SK-N-SH (cell line): Measurements from ENCODE around the gene SDK1. TPM values are rescaled to one million over a fixed set of nuclear protein-coding genes. Genes with fewer than 3 reads are reported as not detected.

Source experiments
- CTCF ChIA-PET: fragments of 300-600, 350-600 bp; formaldehyde crosslinking; extraction: SDS; loops from one replicate; lab custom pipeline; 2021; lab: Yijun Ruan, JAX
- POLR2A ChIA-PET: fragments of 350-600 bp; sonication (Branson Sonifier 250); formaldehyde crosslinking; extraction: SDS; loops from one replicate; lab custom pipeline; 2020; ENCODE audit warnings: antibody characterized with exemption, inconsistent platforms; lab: Yijun Ruan, JAX
- DNase-seq: peaks from one replicate; pipeline ENCODE4 v3.0.0; 2012
- H2AFZ ChIP-seq: fragments of 200-600 bp; sonication (generic); 2 replicates; pipeline ENCODE4 v1.8.1; 2016; ENCODE audit warnings: antibody characterized with exemption, mild to moderate bottlenecking, low read depth
- H3F3A ChIP-seq: fragments of 200-600 bp; sonication (generic); replicated peaks from 2 replicates; pipeline ENCODE3; 2016; ENCODE audit warnings: antibody characterized with exemption, mild to moderate bottlenecking; ENCODE audit not compliant: insufficient read depth
- H3K27ac ChIP-seq, 2 experiments: fragments of 200-500 bp in 1 of 2; fragments of 200-600 bp in 1 of 2; sonication (Bioruptor generic) in 1 of 2; sonication (generic), shearing (Covaris generic) in 1 of 2; 2 replicates each; pipeline versions ENCODE4 v1.5.1 to v1.6.1; 2014 to 2016; ENCODE audit warnings: low read depth in 2 of 2, inconsistent platforms in 1 of 2, low read length in 1 of 2, mild to moderate bottlenecking in 1 of 2, mixed read lengths in 1 of 2
- H3K27me3 ChIP-seq: fragments of 200-600 bp; sonication (generic), shearing (Covaris generic); 2 replicates; pipeline ENCODE4 v1.6.1; 2016; ENCODE audit warnings: mixed run types; ENCODE audit not compliant: insufficient read depth
- H3K36me3 ChIP-seq, 2 experiments: fragments of 200-500 bp in 1 of 2; fragments of 200-600 bp in 1 of 2; sonication (Bioruptor generic) in 1 of 2; sonication (generic) in 1 of 2; replicated peaks in 1 of 2; 2 replicates each; pipeline versions ENCODE3 to v1.5.1; 2014 to 2016; ENCODE audit warnings: low read length in 1 of 2, mild to moderate bottlenecking in 1 of 2; ENCODE audit not compliant: insufficient read depth in 2 of 2, control insufficient read depth in 1 of 2
- H3K4me1 ChIP-seq, 2 experiments: fragments of 200-500 bp in 1 of 2; fragments of 200-600 bp in 1 of 2; sonication (Bioruptor generic) in 1 of 2; sonication (generic), shearing (Covaris generic) in 1 of 2; 2 replicates each; pipeline versions ENCODE4 v1.5.1 to v1.6.1; 2014 to 2016; ENCODE audit warnings: low read depth in 1 of 2, low read length in 1 of 2, mixed run types in 1 of 2; ENCODE audit not compliant: insufficient read depth in 2 of 2, control insufficient read depth in 1 of 2
- H3K4me2 ChIP-seq: fragments of 200-600 bp; sonication (generic), shearing (Covaris generic); 2 replicates; pipeline ENCODE4 v1.6.1; 2017; ENCODE audit warnings: mixed run types
- H3K4me3 ChIP-seq, 2 experiments: fragments of 200-500 bp in 1 of 2; fragments of 200-600 bp in 1 of 2; sonication (Bioruptor generic) in 1 of 2; sonication (generic), shearing (Covaris generic) in 1 of 2; 2 replicates each; pipeline versions ENCODE4 v1.5.1 to v1.8.1; 2014 to 2016; ENCODE audit warnings: low read depth in 2 of 2, inconsistent platforms in 1 of 2, low read length in 1 of 2, mild to moderate bottlenecking in 1 of 2, mixed read lengths in 1 of 2, moderate library complexity in 1 of 2
- H3K79me2 ChIP-seq: fragments of 200-600 bp; sonication (generic); 2 replicates; pipeline ENCODE4 v1.8.1; 2017; ENCODE audit warnings: mild to moderate bottlenecking; ENCODE audit not compliant: insufficient read depth
- H3K9ac ChIP-seq: fragments of 200-600 bp; sonication (generic); 2 replicates; pipeline ENCODE4 v1.6.1; 2017; ENCODE audit warnings: mixed run types
- H3K9me2 ChIP-seq: fragments of 200-600 bp; sonication (generic); 2 replicates; pipeline ENCODE4 v1.6.1; 2017; ENCODE audit warnings: mixed run types
- H3K9me3 ChIP-seq: fragments of 200-600 bp; sonication (generic); 2 replicates; pipeline ENCODE4 v1.6.1; 2017; ENCODE audit warnings: mixed run types, mild to moderate bottlenecking, moderate library complexity
- H4K20me1 ChIP-seq: fragments of 200-600 bp; sonication (generic); 2 replicates; pipeline ENCODE4 v1.6.1; 2017; ENCODE audit warnings: mild to moderate bottlenecking, mixed run types; ENCODE audit not compliant: insufficient read depth
- ELF1 ChIP-seq: IDR thresholded peaks from 2 replicates; pipeline ENCODE4 v1.4.0; 2012
- FOXM1 ChIP-seq: IDR thresholded peaks from 2 replicates; pipeline ENCODE4 v1.4.0; 2012; ENCODE audit warnings: low read depth, mild to moderate bottlenecking
- GABPA ChIP-seq: IDR thresholded peaks from 2 replicates; pipeline ENCODE4 v1.4.0; 2012; ENCODE audit warnings: low read depth, mild to moderate bottlenecking
- GATA2 ChIP-seq: sonication (generic); formaldehyde crosslinking; IDR thresholded peaks from 2 replicates; pipeline ENCODE4 v1.5.0; 2020; ENCODE audit warnings: mild to moderate bottlenecking, missing genetic modification reagents
- NRF1 ChIP-seq: IDR thresholded peaks from 2 replicates; pipeline ENCODE4 v1.6.1; 2012; ENCODE audit warnings: low read depth, mild to moderate bottlenecking, low read length
- POLR2AphosphoS5 ChIP-seq: IDR thresholded peaks from 2 replicates; pipeline ENCODE4 v1.6.1; 2012; ENCODE audit warnings: low read depth, low read length
- RAD21 ChIP-seq: IDR thresholded peaks from 2 replicates; pipeline ENCODE4 v1.6.1; 2012; ENCODE audit warnings: mild to moderate bottlenecking, low read length
- RCOR1 ChIP-seq: fragments of 150-350 bp; IDR thresholded peaks from 2 replicates; pipeline ENCODE4 v1.6.1; 2017; ENCODE audit warnings: antibody characterized with exemption, low read length
- RFX5 ChIP-seq: IDR thresholded peaks from 2 replicates; pipeline ENCODE4 v1.6.1; 2012; ENCODE audit warnings: mild to moderate bottlenecking, improper control_type of control experiment, low read length
- SIN3A ChIP-seq: IDR thresholded peaks from 2 replicates; pipeline ENCODE4 v1.6.1; 2012; ENCODE audit warnings: low read depth, mild to moderate bottlenecking, low read length, moderate library complexity, borderline replicate concordance
- SMC3 ChIP-seq: IDR thresholded peaks from 2 replicates; pipeline ENCODE4 v1.6.1; 2012; ENCODE audit warnings: low read depth, low read length, improper control_type of control experiment
- TAF1 ChIP-seq: IDR thresholded peaks from 2 replicates; pipeline ENCODE4 v1.6.1; 2012; ENCODE audit warnings: low read depth, mild to moderate bottlenecking, low read length, moderate library complexity, borderline replicate concordance
- YY1 ChIP-seq: IDR thresholded peaks from 2 replicates; pipeline ENCODE4 v1.4.0; 2012; ENCODE audit warnings: low read depth, mild to moderate bottlenecking
- WGBS: methylation state at CpG from one replicate; pipeline ENCODE4 v1.1.6; 2017; ENCODE audit warnings: low lambda C conversion rate; 5-methylcytosine and 5-hydroxymethylcytosine counted together
- polyA plus RNA-seq, 3 experiments: library from polyadenylated mRNA; depleted of rRNA; stranded (reverse); fragments of >200 nt; gene quantifications; 2 replicates each; pipeline ENCODE4 v1.2.3, GENCODE V29; 2012
- TF ChIP-seq, protein P1 (sequence below): fragments of 150-350 bp; IDR thresholded peaks from 2 replicates; pipeline ENCODE4 v1.6.1; 2017; ENCODE audit warnings: antibody characterized with exemption, low read length, low read depth, borderline replicate concordance
- TF ChIP-seq, protein P2 (sequence below): fragments of 150-350 bp; IDR thresholded peaks from 2 replicates; pipeline ENCODE4 v1.6.1; 2016; ENCODE audit warnings: mild to moderate bottlenecking, low read depth, low read length
- TF ChIP-seq, protein P3 (sequence below): IDR thresholded peaks from 2 replicates; pipeline ENCODE4 v1.6.1; 2012; ENCODE audit warnings: mild to moderate bottlenecking, low read depth, low read length, moderate library complexity

Gene SDK1
- polyA plus RNA-seq, 1 of the 3 experiments (the other 2 are of a cell fraction): 1.2 TPM

DNA sequence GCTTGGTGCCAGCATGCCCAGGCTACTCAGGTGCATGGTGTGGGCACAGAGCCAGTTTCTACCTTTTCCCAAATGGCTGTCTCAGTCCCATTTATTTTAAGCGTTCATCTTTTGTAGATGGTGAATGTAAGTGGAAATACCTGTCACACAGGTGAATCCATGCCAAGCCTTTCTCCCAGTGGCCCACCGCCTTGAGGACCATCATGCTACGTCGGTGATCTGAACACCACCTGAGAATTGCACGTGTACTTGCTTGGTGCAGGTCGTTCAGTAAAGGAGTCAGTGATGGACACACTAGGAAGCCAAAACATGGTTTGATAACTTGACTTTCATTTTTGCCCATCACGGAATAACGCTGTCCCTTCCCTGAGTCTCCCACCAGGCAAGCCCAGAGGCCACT lies 714.3 kb downstream of the SDK1 start:
- Histone ChIP-seq H3K9me3 (no peaks in the 10 kb centered on the region), H3K4me3 (no peak overlapping the region), H4K20me1 (no peaks in the 10 kb centered on the region), H3K79me2 (no peaks in the 10 kb centered on the region), H3K27me3 (no peaks in the 10 kb centered on the region), H3K36me3 (no peaks in the 10 kb centered on the region), H3F3A (no peaks in the 10 kb centered on the region), H2AFZ (no peak overlapping the region), H3K4me2 (no peak overlapping the region), H3K9ac (no peak overlapping the region), H3K27ac (no peak overlapping the region), H3K9me2 (no peaks in the 10 kb centered on the region), H3K4me1 (peaks cover 0 to 10% of the 10 kb centered on the region in 2 experiments; a peak in 1 of 4 replicates)
- DNase-seq: no peak
- TF ChIP-seq RFX5: no peak
- no peak for TF ChIP-seq RAD21
- TF ChIP-seq YY1: no peak
- no peak for TF ChIP-seq GATA2 (CRISPR knock-in tag)
- TF ChIP-seq SIN3A: no peak
- TF ChIP-seq NRF1: no peak
- TF ChIP-seq, protein P1, sequence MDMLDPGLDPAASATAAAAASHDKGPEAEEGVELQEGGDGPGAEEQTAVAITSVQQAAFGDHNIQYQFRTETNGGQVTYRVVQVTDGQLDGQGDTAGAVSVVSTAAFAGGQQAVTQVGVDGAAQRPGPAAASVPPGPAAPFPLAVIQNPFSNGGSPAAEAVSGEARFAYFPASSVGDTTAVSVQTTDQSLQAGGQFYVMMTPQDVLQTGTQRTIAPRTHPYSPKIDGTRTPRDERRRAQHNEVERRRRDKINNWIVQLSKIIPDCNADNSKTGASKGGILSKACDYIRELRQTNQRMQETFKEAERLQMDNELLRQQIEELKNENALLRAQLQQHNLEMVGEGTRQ: no peak
- no peak for TF ChIP-seq ELF1
- TF ChIP-seq, protein P2, sequence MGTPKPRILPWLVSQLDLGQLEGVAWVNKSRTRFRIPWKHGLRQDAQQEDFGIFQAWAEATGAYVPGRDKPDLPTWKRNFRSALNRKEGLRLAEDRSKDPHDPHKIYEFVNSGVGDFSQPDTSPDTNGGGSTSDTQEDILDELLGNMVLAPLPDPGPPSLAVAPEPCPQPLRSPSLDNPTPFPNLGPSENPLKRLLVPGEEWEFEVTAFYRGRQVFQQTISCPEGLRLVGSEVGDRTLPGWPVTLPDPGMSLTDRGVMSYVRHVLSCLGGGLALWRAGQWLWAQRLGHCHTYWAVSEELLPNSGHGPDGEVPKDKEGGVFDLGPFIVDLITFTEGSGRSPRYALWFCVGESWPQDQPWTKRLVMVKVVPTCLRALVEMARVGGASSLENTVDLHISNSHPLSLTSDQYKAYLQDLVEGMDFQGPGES: no peak
- TF ChIP-seq TAF1: no peak
- no peak for TF ChIP-seq RCOR1
- no peak for TF ChIP-seq SMC3
- no peak for TF ChIP-seq FOXM1
- TF ChIP-seq POLR2AphosphoS5: no peak
- TF ChIP-seq GABPA: no peak
- TF ChIP-seq, protein P3, sequence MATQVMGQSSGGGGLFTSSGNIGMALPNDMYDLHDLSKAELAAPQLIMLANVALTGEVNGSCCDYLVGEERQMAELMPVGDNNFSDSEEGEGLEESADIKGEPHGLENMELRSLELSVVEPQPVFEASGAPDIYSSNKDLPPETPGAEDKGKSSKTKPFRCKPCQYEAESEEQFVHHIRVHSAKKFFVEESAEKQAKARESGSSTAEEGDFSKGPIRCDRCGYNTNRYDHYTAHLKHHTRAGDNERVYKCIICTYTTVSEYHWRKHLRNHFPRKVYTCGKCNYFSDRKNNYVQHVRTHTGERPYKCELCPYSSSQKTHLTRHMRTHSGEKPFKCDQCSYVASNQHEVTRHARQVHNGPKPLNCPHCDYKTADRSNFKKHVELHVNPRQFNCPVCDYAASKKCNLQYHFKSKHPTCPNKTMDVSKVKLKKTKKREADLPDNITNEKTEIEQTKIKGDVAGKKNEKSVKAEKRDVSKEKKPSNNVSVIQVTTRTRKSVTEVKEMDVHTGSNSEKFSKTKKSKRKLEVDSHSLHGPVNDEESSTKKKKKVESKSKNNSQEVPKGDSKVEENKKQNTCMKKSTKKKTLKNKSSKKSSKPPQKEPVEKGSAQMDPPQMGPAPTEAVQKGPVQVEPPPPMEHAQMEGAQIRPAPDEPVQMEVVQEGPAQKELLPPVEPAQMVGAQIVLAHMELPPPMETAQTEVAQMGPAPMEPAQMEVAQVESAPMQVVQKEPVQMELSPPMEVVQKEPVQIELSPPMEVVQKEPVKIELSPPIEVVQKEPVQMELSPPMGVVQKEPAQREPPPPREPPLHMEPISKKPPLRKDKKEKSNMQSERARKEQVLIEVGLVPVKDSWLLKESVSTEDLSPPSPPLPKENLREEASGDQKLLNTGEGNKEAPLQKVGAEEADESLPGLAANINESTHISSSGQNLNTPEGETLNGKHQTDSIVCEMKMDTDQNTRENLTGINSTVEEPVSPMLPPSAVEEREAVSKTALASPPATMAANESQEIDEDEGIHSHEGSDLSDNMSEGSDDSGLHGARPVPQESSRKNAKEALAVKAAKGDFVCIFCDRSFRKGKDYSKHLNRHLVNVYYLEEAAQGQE: no peak
- 61% methylated on average over 8 of the region's 8 CpGs for WGBS
- ChIA-PET CTCF (no interaction called here), POLR2A (no interaction called here)
